GM12891 (cell line): Measurements from ENCODE around the gene SEPHS2.

Experiments used
- POLR2A ChIP-seq: IDR thresholded peaks from 2 replicates; pipeline ENCODE4 v1.6.1; 2011; ENCODE audit warnings: low read depth, low read length, control low read depth
- POLR2AphosphoS5 ChIP-seq: IDR thresholded peaks from 2 replicates; pipeline ENCODE4 v1.6.1; 2011; ENCODE audit warnings: low read depth, low read length, control low read depth
- POU2F2 ChIP-seq: IDR thresholded peaks from 2 replicates; pipeline ENCODE4 v1.6.1; 2011; ENCODE audit warnings: low read depth, mild to moderate bottlenecking, control low read depth, low read length, moderate library complexity

- no peak for TF ChIP-seq POLR2A
- no peak for TF ChIP-seq POLR2AphosphoS5
- no peak for TF ChIP-seq POU2F2
Observed at GRCh38 chr16:30394592-30395154, 51.0 kb downstream of the SEPHS2 start.
